Posterior cingulate gyrus (tissue), 11 donors: ENCODE data around the gene RETN.

Experiments used
- DNase-seq, 10 donors: peaks; one replicate each; pipeline versions ENCODE4 v3.0.0 to v3.0.0-alpha.2; 2020 to 2021; ENCODE audit warnings: mixed read lengths in 3 of 10
- intact Hi-C: fragments of 100-400 bp; cut with DNase I; formaldehyde crosslinking; loops from one replicate; pipeline ENCODE4 v1.15.1; 2023

Gene RETN

DNA sequence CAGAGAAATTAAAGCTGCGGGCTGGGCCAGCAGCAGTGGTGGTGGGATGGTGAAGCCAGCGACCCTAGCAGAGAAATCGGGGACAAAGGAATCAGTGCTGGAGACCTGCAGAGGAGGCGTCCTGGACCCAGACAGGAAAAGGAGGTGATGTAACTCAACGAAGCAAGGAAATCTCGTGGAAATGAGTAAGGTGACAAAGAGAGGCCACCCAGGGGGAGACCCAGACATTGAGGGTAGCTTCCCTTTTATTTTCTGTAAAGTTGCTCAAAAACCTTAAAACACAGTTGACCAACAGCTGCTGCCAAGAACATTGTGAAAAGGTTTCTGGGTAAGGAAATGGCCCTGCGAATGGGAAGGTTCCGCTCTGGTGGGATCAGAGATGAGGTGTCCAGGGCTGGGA lies 13.3 kb upstream of the RETN start:
- intact Hi-C loops = no loop called here
- no peak for DNase-seq

GRCh38 chr19:7657131-7657751 lies 11.6 kb upstream of the RETN start:
- no peak for DNase-seq
- intact Hi-C loops = no loop called here

DNA sequence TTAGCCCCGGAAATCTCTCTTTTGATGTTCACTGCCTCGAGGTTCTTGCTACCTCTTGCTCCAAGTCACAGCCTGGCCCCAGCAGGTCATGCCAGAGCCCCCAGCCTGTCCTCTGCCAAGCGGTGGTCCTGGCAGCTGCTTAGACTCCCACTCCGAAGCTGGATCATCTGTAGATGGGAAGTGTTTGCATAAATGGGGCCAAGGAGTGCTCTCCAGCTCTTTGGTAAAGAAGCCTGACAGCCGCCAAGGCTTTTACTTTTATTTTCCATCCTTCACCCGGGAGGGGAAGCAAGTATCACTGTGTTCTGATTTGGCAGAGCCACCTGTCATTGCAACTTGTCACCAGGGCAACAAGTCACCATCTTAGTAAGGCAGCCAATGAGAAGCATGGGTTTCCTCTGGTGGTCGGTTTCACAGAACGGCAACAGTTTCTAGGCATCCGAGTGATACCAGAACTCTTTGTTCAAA lies 10.6 kb upstream of the RETN start:
- intact Hi-C loops = no loop called here
- DNase-seq = peak in 4 of 10 donors; percentile 30 to 88 (median 48)

DNA sequence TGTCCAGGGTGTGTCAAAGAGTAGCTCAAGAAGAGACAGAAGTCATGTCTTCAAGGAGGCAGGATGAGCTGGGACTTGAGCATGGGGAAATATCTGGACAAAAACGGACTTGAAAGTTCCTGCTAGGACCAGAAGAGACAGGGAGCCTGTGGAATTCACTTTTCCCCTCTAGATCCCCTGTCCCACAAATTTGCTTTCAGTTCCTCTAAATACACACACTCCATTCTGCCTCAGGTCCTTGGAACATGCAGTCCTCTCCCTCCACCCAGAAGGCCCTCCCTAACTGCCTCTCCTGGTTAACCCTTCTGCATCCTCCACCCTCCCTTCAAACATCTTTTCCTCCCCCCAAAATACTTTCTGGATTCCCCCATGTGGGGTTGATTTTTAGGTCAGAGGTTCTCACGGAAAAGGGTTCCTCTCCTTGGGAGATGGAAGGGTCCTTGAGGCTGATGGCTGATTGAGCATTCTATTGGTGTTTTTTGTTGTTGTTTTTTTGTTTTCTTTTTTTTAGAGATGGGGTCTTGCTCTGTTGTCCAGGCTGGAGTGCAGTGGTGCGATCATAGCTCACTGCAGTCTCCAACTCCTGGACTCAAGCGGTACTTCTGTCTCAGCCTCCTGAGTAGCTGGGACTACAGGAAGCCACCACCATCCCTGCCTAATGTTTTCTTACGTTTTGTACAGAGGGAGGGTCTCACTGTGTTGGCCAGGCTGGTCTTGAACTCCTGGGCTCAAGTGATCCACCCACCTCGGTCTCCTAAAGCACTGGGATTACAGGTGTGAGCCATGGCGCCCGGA lies 6.9 kb upstream of the RETN start:
- no peak for DNase-seq
- intact Hi-C loops = no loop called here

- intact Hi-C loops = no loop called here
- peak in 1 of 10 donors; percentile 69 for DNase-seq
Observed at GRCh38 chr19:7662657-7663056, 6.2 kb upstream of the RETN start.

DNA sequence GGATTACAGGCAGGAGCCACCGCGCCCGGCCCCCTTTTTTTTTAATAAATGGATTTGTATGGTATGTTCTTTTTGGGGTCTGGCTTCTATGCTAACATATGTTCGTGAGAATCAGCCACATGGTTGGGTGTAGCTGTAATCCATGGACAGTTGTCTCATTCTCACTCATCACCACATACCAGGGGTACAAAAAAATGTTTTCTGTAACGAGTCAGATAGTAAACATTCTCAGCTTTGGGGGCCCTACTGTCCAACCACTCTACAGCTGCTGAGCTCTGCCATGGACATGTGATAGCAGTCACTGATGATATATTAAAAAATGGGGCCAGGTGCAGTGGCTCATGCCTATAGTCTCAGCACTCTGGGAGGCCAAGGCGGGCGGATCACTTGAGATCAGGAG lies 5.1 kb upstream of the RETN start:
- DNase-seq = no peak
- intact Hi-C loops = no loop called here

- intact Hi-C loops = no loop called here
- peak in 1 of 10 donors; percentile 24 for DNase-seq
Observed at GRCh38 chr19:7665076-7665475, 3.8 kb upstream of the RETN start.

DNA sequence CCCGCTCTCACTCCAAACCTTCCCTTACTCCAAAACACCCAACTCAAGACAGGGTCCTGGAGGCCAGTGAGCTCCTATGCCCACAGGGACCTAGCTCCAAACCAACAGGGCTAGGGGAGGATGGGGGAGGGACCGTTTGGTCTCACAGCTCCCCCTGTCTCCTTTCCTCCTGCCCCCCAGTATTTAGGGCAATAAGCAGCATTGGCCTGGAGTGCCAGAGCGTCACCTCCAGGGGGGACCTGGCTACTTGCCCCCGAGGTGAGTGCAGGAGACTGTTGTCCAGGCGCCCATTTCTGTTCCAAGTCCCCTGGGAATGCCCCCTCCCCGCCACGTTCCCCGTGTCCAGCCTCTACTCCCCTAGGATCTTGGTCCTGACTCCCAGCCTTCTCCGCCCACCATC lies 792 bp downstream of the RETN start:
- intact Hi-C loops = loop anchor here (10.0 kb wide), 1 partner anchor 105 kb away; no protein-coding TSS in a partner anchor

GRCh38 chr19:7670150-7670783 lies 1.4 kb downstream of the RETN start:
- intact Hi-C loops = loop anchor here (10.0 kb wide), 1 partner anchor 105 kb away; no protein-coding TSS in a partner anchor
- DNase-seq = peak in 9 of 10 donors; percentile 26 to 97 (median 80)

More for the DNA sequence above, 792 bp downstream of the RETN start:
- DNase-seq = no peak

GRCh38 chr19:7670790-7671189 lies 1.9 kb downstream of the RETN start:
- intact Hi-C loops = loop anchor here (10.0 kb wide), 1 partner anchor 106 kb away; no protein-coding TSS in a partner anchor
- DNase-seq = no peak

GRCh38 chr19:7672522-7672921 lies 3.7 kb downstream of the RETN start:
- peak in 1 of 10 donors; percentile 77 for DNase-seq
- intact Hi-C loops = loop anchor here (10.0 kb wide), 1 partner anchor 108 kb away; no protein-coding TSS in a partner anchor

DNA sequence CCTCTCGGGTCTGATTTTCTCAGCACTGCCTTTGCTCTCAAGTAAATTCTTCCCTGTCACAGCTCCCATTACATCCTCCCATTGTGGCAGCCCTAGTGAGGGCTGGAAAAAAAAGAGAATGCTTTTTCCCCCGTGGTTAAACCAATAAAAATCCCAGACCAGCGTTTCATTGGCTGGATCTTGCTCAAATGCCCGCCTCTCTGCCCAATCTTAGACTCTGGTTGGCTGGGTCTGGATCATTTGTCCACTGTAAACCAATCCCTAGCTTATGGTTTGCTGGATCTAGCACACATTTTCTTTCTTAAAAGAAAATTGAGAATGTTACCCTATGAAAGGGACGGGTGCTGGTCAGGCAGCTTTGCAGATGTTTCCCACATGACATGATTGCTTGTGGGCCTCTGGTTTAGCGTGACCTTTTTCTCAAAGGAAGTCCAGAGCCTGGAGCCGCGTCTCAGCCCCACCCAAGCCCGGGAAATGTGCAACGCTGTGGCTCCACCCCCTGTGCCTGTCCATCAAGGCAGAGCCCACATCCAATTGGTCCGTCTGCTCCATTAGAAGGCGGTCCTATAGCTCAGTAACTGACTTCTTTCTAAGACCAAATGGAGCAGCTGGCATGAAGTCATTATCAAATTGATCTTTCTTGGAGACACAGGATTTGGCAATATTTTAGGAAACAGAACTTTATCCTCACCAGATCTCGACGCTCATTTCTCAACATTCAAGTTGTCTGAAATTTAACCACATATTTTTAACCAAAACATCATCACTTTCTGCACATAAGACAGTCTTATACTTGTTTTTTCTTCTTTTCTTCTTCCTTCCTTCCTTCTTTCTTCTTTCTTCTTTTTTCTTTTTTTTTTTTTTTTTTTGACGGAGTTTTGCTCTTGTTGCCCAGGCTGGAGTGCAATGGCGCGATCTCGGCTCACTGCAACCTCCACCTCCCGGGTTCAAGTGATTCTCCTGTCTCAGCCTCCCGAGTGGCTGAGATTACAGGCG lies 5.5 kb downstream of the RETN start:
- peak in 8 of 10 donors; percentile 28 to 94 (median 60) for DNase-seq
- intact Hi-C loops = loop anchor here (10.0 kb wide), 1 partner anchor 110 kb away; no protein-coding TSS in a partner anchor

GRCh38 chr19:7676376-7676775 lies 7.5 kb downstream of the RETN start:
- intact Hi-C loops = loop anchor here (10.0 kb wide), 1 partner anchor 112 kb away; no protein-coding TSS in a partner anchor

DNA sequence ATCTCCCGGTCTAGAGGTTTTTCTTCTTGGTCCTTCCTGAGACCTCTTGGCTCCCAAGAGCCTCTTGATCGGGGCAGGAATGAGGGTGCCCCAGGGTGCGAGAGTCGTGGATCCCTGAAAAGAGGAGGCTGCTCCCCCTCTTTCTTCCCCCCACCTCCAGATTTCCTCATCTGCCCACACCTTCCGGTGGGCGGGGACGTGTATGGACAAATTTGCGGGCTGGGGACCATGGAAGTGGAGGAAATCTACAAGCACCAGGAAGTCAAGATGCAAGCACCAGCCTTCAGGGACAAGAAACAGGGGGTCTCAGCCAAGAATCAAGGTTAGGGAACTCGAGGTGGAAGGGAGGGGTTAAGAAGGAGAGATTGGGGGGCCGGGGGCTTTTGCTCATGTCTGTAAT lies 8.0 kb downstream of the RETN start, which contains the start of gene MCEMP1:
TSS of gene MCEMP1 (plus strand) at position 237 of the 400 bp plus-strand sequence. CDS start at position 268, 31 bp downstream.
- intact Hi-C loops = loop anchor here (10.0 kb wide), 1 partner anchor 112 kb away; no protein-coding TSS in a partner anchor
- DNase-seq = no peak

More at GRCh38 chr19:7676376-7676775, 7.5 kb downstream of the RETN start:
- no peak for DNase-seq

DNA sequence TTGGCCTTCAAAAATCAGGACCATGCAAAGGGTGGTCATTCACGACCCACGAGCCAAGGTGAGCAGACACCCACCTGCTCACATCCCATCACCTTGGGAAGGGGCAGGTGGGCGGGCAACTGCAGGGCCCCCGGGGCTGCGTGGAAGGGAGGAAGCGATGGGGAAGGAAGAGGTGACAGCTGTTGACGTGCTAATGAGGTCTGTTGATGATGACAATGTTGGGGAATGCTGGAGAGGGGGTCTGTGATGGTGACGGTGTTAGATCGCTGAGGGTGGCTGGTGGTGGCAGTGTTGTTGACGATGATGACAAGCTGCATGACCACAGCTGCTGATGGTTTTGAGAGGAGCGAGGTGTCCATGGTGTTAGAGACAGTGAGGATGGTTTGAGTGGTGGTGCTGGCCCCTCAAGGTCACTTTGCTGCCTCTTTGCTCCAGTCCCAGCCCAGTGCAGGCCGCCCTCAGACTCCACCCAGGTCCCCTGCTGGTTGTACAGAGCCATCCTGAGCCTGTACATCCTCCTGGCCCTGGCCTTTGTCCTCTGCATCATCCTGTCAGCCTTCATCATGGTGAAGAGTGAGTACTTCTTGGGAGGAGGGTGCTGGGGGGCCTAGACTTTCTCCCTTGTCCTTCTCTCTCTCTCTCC lies 8.9 kb downstream of the RETN start:
- no peak for DNase-seq
- intact Hi-C loops = loop anchor here (10.0 kb wide), 1 partner anchor 113 kb away; no protein-coding TSS in a partner anchor

- intact Hi-C loops = loop anchor here (10.0 kb wide), 1 partner anchor 114 kb away; no protein-coding TSS in a partner anchor
- DNase-seq = peak in 4 of 10 donors; percentile 28 to 77 (median 31)
Observed at GRCh38 chr19:7678971-7679751, 10.3 kb downstream of the RETN start.

- intact Hi-C loops = loop anchor here (1.0 to 10.0 kb wide), 3 partner anchors 28 to 326 kb away; no protein-coding TSS in a partner anchor
- peak in 1 of 10 donors; percentile 59 for DNase-seq
Observed at GRCh38 chr19:7679771-7680605, 11.1 kb downstream of the RETN start.
